Neural cell (in vitro differentiated cells): ENCODE measurements around the gene CST9.

Experiments used
- CTCF ChIP-seq: fragments of 450-650 bp; IDR thresholded peaks from 2 replicates; pipeline ENCODE4 v1.5.1; 2014; ENCODE audit warnings: antibody characterized with exemption, mild to moderate bottlenecking, moderate library complexity; ENCODE audit not compliant: poor library complexity, severe bottlenecking
- EP300 ChIP-seq: fragments of 450-650 bp; conservative IDR thresholded peaks from 2 replicates; pipeline ENCODE4 v1.6.1; 2014; ENCODE audit warnings: antibody characterized with exemption, mild to moderate bottlenecking, moderate library complexity; ENCODE audit not compliant: poor library complexity, severe bottlenecking
- REST ChIP-seq: IDR thresholded peaks from 2 replicates; pipeline ENCODE4 v1.6.1; 2012; ENCODE audit warnings: borderline replicate concordance

GRCh38 chr20:23605867-23606651, at the start of gene CST9:
- TF ChIP-seq CTCF: no peak
- TF ChIP-seq EP300: no peak
- no peak for TF ChIP-seq REST
